H9 (cell line): Measurements from ENCODE around the gene PGM2. TPM values are rescaled to one million over a fixed set of nuclear protein-coding genes. Genes with fewer than 3 reads are reported as not detected.

Source experiments
- DNase-seq: peaks from one replicate; pipeline ENCODE4 v3.0.0-alpha.2; 2017
- H2AFZ ChIP-seq: one replicate; pipeline ENCODE4 v1.6.1; 2013; ENCODE audit warnings: mild to moderate bottlenecking, low read length, control low read depth, moderate library complexity
- H2AK5ac ChIP-seq: 2 replicates; pipeline ENCODE4 v1.6.1; 2013; ENCODE audit warnings: low read length, control low read depth, mixed read lengths; ENCODE audit not compliant: insufficient read length
- H2BK120ac ChIP-seq: one replicate; pipeline ENCODE4 v1.6.1; 2013; ENCODE audit warnings: low read depth, mild to moderate bottlenecking, low read length, control low read depth, inconsistent platforms; ENCODE audit not compliant: poor library complexity, severe bottlenecking
- H2BK12ac ChIP-seq: 2 replicates; pipeline ENCODE4 v1.6.1; 2013; ENCODE audit warnings: low read length, control low read depth, mixed read lengths, low read depth; ENCODE audit not compliant: insufficient read length
- H2BK15ac ChIP-seq: 2 replicates; pipeline ENCODE4 v1.6.1; 2013; ENCODE audit warnings: low read depth, low read length, control low read depth
- H2BK20ac ChIP-seq: one replicate; pipeline ENCODE4 v1.6.1; 2013; ENCODE audit warnings: low read depth, mild to moderate bottlenecking, low read length, control low read depth, inconsistent platforms; ENCODE audit not compliant: poor library complexity, severe bottlenecking
- H2BK5ac ChIP-seq: 2 replicates; pipeline ENCODE4 v1.6.1; 2013; ENCODE audit warnings: low read length, control low read depth, mixed read lengths; ENCODE audit not compliant: insufficient read length
- H3K14ac ChIP-seq: 2 replicates; pipeline ENCODE4 v1.6.1; 2013; ENCODE audit warnings: low read length, control low read depth; ENCODE audit not compliant: insufficient read depth
- H3K18ac ChIP-seq: 2 replicates; pipeline ENCODE4 v1.6.1; 2013; ENCODE audit warnings: low read depth, mild to moderate bottlenecking, mixed read lengths, low read length, control low read depth; ENCODE audit not compliant: insufficient read length
- H3K23ac ChIP-seq: 2 replicates; pipeline ENCODE4 v1.6.1; 2013; ENCODE audit warnings: low read length, control low read depth, mixed read lengths, low read depth; ENCODE audit not compliant: insufficient read length
- H3K23me2 ChIP-seq: 2 replicates; pipeline ENCODE4 v1.6.1; 2013; ENCODE audit warnings: low read depth, mild to moderate bottlenecking, mixed read lengths, low read length, control low read depth; ENCODE audit not compliant: insufficient read length, poor library complexity, severe bottlenecking
- H3K27ac ChIP-seq: 2 replicates; pipeline ENCODE4 v1.5.1; 2013; ENCODE audit warnings: low read length, control low read depth, mixed read lengths, low read depth; ENCODE audit not compliant: insufficient read length
- H3K27me3 ChIP-seq: 2 replicates; pipeline ENCODE4 v1.6.1; 2013; ENCODE audit warnings: low read length, control low read depth, inconsistent platforms; ENCODE audit not compliant: insufficient read depth
- H3K4ac ChIP-seq: 2 replicates; pipeline ENCODE4 v1.6.1; 2013; ENCODE audit warnings: low read depth, mild to moderate bottlenecking, control low read depth, inconsistent platforms, low read length, moderate library complexity
- H3K4me1 ChIP-seq: 2 replicates; pipeline ENCODE4 v1.6.1; 2013; ENCODE audit warnings: low read length, control low read depth, inconsistent platforms; ENCODE audit not compliant: insufficient read depth
- H3K4me2 ChIP-seq: 2 replicates; pipeline ENCODE4 v1.6.1; 2013; ENCODE audit warnings: low read length, control low read depth, mixed read lengths; ENCODE audit not compliant: insufficient read length, insufficient read depth
- H3K56ac ChIP-seq: 2 replicates; pipeline ENCODE4 v1.6.1; 2013; ENCODE audit warnings: low read depth, mild to moderate bottlenecking, mixed read lengths, low read length, control low read depth; ENCODE audit not compliant: insufficient read length
- H3K79me1 ChIP-seq: 2 replicates; pipeline ENCODE4 v1.6.1; 2013; ENCODE audit warnings: low read depth, mild to moderate bottlenecking, moderate library complexity, low read length, control low read depth, inconsistent platforms; ENCODE audit not compliant: insufficient read depth, poor library complexity, severe bottlenecking
- H3K79me2 ChIP-seq: 2 replicates; pipeline ENCODE4 v1.6.1; 2013; ENCODE audit warnings: low read length, control low read depth, inconsistent platforms; ENCODE audit not compliant: insufficient read depth
- H3K9ac ChIP-seq: 2 replicates; pipeline ENCODE4 v1.6.1; 2013; ENCODE audit warnings: low read length, control low read depth, mixed read lengths; ENCODE audit not compliant: insufficient read length; ENCODE audit errors: extremely low read depth
- H3K9me3 ChIP-seq: one replicate; pipeline ENCODE4 v1.6.1; 2013; ENCODE audit warnings: low read depth, low read length, inconsistent platforms; ENCODE audit not compliant: control insufficient read depth
- H3T11ph ChIP-seq: one replicate; pipeline ENCODE4 v1.6.1; 2013; ENCODE audit warnings: mild to moderate bottlenecking, low read length, control low read depth, inconsistent platforms
- H4K20me1 ChIP-seq: one replicate; pipeline ENCODE4 v1.6.1; 2013; ENCODE audit not compliant: control insufficient read depth, insufficient read length, insufficient read depth
- H4K5ac ChIP-seq: 2 replicates; pipeline ENCODE4 v1.6.1; 2013; ENCODE audit warnings: low read depth, mild to moderate bottlenecking, mixed read lengths, low read length, control low read depth; ENCODE audit not compliant: insufficient read length
- H4K8ac ChIP-seq: replicated peaks from 2 replicates; pipeline ENCODE4 v1.6.1; 2013; ENCODE audit warnings: low read length, control low read depth, mixed read lengths, low read depth; ENCODE audit not compliant: insufficient read length
- H4K91ac ChIP-seq: 2 replicates; pipeline ENCODE4 v1.6.1; 2013; ENCODE audit warnings: low read depth, mild to moderate bottlenecking, moderate library complexity, mixed read lengths, low read length, control low read depth; ENCODE audit not compliant: insufficient read length
- H3K27ac Mint-ChIP-seq, 3 experiments: 2 replicates in 2 of 3; 3 replicates in 1 of 3; pipeline ENCODE4 v1.8.0; 2020 to 2021; ENCODE audit warnings: mixed read lengths in 3 of 3, mild to moderate bottlenecking in 1 of 3, moderate library complexity in 1 of 3
- H3K27me3 Mint-ChIP-seq: 2 replicates; pipeline ENCODE4 v1.8.0; 2021; ENCODE audit warnings: low read depth, mild to moderate bottlenecking, moderate library complexity, mixed read lengths
- H3K36me3 Mint-ChIP-seq, 3 experiments: 2 replicates in 2 of 3; 3 replicates in 1 of 3; pipeline ENCODE4 v1.8.0; 2020 to 2021; ENCODE audit warnings: low read depth in 3 of 3, mixed read lengths in 3 of 3; ENCODE audit not compliant: insufficient read depth in 1 of 3
- H3K4me1 Mint-ChIP-seq, 2 experiments: 2 replicates each; pipeline ENCODE4 v1.8.0; 2020; ENCODE audit warnings: mixed read lengths in 2 of 2
- H3K4me3 Mint-ChIP-seq, 2 experiments: 2 replicates in 1 of 2; 3 replicates in 1 of 2; pipeline ENCODE4 v1.8.0; 2020 to 2021; ENCODE audit warnings: mild to moderate bottlenecking in 2 of 2, mixed read lengths in 2 of 2, moderate library complexity in 1 of 2
- H3K9me3 Mint-ChIP-seq, 2 experiments: 2 replicates in 1 of 2; 3 replicates in 1 of 2; pipeline ENCODE4 v1.8.0; 2020; ENCODE audit warnings: mild to moderate bottlenecking in 2 of 2, mixed read lengths in 2 of 2, moderate library complexity in 1 of 2
- CTCF ChIP-seq: fragments of 200-600 bp; sonication (generic); conservative IDR thresholded peaks from 3 replicates; pipeline ENCODE4 v1.8.0; 2021; ENCODE audit warnings: antibody characterized with exemption, mild to moderate bottlenecking
- WGBS: extraction: QIAGEN DNeasy Blood & Tissue Kit; methylation state at CpG from one replicate; pipeline ENCODE4 v1.1.7; 2013; ENCODE audit warnings: missing lambda C conversion rate, low lambda C conversion rate, mixed read lengths; ENCODE audit not compliant: insufficient read length; ENCODE audit errors: extremely low coverage; 5-methylcytosine and 5-hydroxymethylcytosine counted together
- total RNA-seq: library from RNA; stranded (reverse); gene quantifications from 2 replicates; pipeline ENCODE4 v1.2.1, GENCODE V29; 2021

The PGM2 gene
- total RNA-seq, 1 experiment from 2014 or later, result 26.6 TPM

- no peak overlapping the region for H3T11ph ChIP-seq
- no peak overlapping the region for H4K8ac ChIP-seq
- no peaks in the 10 kb centered on the region for H3K79me2 ChIP-seq
- no peaks in the 10 kb centered on the region for H4K20me1 ChIP-seq
- no peak for DNase-seq
- H2BK15ac ChIP-seq, result no peak overlapping the region
- no peak overlapping the region for H2AFZ ChIP-seq
- H3K18ac ChIP-seq, result no peak overlapping the region
- H3K79me1 ChIP-seq, result no peaks in the 10 kb centered on the region
- H2BK12ac ChIP-seq, result no peak overlapping the region
- H3K4me2 ChIP-seq, result no peak overlapping the region
- H3K4ac ChIP-seq, result no peak overlapping the region
- H4K91ac ChIP-seq, result no peak overlapping the region
- no peak overlapping the region for H3K9ac ChIP-seq
- no peak overlapping the region for H2BK20ac ChIP-seq
- no peak overlapping the region for H4K5ac ChIP-seq
- Mint-ChIP-seq H3K27ac (no peak overlapping the region), H3K4me3 (no peak overlapping the region), H3K9me3 (no peaks in the 10 kb centered on the region), H3K27me3 (peaks cover 12% of the 10 kb centered on the region), H3K36me3 (no peaks in the 10 kb centered on the region; a peak in 1 of 7 replicates), H3K4me1 (peaks cover 2 to 5% of the 10 kb centered on the region in 2 experiments; a peak in 2 of 4 replicates)
- no peaks in the 10 kb centered on the region; the same call in 1 of the 2 replicates for H3K27me3 ChIP-seq
- H3K9me3 ChIP-seq, result no peaks in the 10 kb centered on the region
- no peak overlapping the region for H3K27ac ChIP-seq
- no peak overlapping the region for H3K14ac ChIP-seq
- H3K4me1 ChIP-seq, result no peaks in the 10 kb centered on the region
- H2BK5ac ChIP-seq, result no peak overlapping the region
- H3K56ac ChIP-seq, result no peak overlapping the region
- H2AK5ac ChIP-seq, result no peak overlapping the region
- H3K23me2 ChIP-seq, result no peaks in the 10 kb centered on the region
- H3K23ac ChIP-seq, result no peak overlapping the region
- H2BK120ac ChIP-seq, result no peak overlapping the region
- TF ChIP-seq CTCF, result no peak
- WGBS, result no CpG with 5 or more reads among the region's 5 CpGs
These were observed 55.3 kb downstream of the PGM2 start for GRCh38 chr4:37881811-37882210.
